Left forelimb (tissue), 1 donor: ENCODE measurements around the gene SLC12A9.
"Not testable (repeated sequence)": the region's sequence is repeated elsewhere in the genome, so short reads cannot be mapped to it uniquely, and the experiment has no call there.

Source experiments
- DNase-seq: peaks from one replicate; pipeline ENCODE4 v3.0.0-alpha.2; 2018; ENCODE audit warnings: low spot score

SLC12A9 gene

DNA sequence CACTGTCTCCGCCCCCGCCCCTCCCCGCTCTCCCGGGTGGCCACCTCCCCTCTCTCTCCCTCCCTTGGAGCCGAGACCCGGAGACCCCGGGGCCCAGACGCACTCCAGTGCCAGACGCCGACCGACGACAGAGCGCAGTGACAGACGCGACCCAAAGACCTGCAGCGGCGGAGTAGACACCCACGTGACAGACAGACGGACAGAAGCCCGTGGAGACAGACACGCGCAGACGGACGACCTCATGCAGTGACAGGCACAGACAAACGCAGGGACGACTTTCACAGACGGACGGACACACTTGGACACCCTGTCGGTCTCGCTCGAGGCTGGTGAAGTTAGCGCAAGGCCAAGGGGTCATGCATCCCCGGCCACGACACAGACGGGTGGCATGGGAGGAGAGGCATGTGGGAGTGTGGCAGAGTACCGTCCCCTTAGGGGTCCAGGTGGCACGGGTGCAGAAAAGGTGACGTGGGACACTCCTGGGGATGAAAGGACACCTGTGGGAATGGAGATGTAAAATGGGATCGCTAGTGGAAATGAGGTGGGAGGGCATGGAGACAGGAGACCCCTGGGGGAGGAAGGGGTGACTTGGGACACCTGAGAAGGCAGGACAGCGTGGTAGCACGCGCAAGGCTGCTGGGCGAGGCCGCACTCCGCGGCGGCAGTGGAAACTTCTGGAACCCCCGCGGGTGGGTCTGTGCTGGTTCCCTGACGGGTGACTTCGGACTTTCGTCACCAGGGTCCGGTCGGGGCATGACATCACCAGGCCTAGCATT is 43.6 kb downstream of the SLC12A9 start:
- no peak for DNase-seq

- no peak for DNase-seq
These were observed 44.5 kb downstream of the SLC12A9 start for GRCh38 chr7:100896732-100897608.

DNA sequence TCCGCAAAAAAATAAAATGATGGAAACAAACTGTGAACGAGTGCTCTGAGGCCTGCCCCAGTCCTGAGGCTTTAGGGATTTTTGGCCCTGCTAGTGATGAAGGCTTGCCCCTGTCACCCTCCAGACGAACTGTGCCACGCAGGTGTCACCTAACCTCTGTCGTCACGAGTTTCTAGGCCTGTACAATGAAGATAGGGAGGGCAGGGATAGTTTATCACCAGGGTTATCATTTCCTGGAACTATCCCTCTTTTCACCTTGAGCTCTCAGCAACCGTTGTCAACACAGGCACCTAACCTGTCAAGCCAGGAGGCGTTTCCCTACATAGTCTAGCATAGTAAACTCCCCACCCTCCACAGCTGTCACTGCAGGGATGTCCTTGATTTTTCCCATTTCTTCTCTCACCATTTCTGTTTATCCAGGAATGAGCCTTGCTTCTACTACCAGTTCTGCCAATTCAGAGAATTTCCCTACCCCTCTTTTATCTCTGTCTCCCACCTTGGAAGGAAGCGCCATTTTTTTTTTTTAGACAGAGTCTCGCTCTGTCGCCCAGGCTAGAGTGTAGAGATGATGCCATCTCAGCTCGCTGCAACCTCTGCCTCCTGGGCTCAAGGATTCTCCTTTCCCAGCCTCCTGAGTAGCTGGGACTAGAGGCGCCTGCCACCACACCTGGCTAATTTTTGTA is 45.4 kb downstream of the SLC12A9 start:
- DNase-seq: no peak

- DNase-seq: no peak
These were observed 46.9 kb downstream of the SLC12A9 start for GRCh38 chr7:100899432-100899831.

DNA sequence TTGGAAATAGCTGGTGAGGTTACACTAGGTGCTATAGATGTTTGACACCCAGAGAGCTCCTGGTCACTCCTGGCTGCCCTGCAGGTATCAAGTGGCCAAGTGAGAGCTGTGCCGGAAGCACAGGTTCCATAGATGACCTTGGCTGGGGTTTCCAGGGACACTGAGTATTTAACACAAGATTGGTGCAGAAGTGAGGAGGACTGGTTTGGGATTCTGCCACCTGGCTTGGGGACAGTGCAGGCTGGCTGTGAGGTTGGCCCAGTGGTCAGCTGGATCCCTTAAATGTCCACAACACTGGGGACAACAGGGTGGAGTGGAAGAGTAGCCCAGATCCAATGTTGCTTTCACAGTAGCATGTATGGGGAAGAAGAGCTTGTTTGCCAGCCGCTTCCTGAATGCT is 48.5 kb downstream of the SLC12A9 start:
- DNase-seq: no peak

- DNase-seq: no peak
These were observed 49.4 kb downstream of the SLC12A9 start for GRCh38 chr7:100901921-100902332.

- no peak for DNase-seq
These were observed 50.1 kb downstream of the SLC12A9 start for GRCh38 chr7:100902638-100903037.

DNA sequence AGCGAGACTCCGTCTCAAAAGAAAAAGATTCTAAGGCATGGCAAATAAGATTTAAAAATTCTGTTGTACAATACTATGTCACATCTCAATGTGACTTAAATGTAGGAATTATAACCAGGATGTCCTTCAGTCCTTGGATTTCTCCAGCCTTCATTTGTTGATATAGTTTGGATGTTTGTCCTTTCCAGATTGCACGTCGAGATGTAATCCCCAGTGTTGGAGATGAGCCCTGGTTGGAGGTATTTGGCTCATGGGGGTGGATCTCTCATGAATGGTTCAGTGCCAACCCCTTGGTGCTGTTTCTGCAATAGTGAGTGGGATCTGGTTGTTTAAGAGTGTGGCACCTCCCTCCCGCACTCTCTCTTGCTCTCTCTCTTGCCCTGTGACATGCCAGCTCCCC is 56.0 kb downstream of the SLC12A9 start:
- DNase-seq: no peak

DNA sequence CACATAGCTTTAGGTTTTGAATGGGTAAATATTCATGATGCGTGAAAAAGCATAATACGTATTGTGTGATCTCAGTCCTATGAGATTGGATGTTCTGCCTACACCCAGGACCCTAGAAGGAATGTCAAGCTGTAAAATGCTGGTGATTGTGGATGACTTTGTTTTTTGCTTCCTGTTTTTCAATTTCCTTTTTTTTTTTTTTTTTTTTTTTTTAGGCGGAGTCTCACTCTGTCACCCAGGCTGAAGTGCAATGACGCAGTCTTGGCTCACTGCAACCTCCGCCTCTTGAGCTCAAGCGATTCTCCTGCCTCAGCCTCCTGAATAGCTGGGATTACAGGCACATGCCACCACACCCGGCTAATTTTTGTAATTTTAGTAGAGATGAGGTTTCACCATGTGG is 57.9 kb downstream of the SLC12A9 start:
- not testable (repeated sequence) for DNase-seq

GRCh38 chr7:100911484-100911883 is 59.0 kb downstream of the SLC12A9 start:
- no peak for DNase-seq

GRCh38 chr7:100914208-100914878 is 61.8 kb downstream of the SLC12A9 start:
- no peak for DNase-seq

GRCh38 chr7:100914879-100915447 is 62.5 kb downstream of the SLC12A9 start:
- no peak for DNase-seq
